ENCODE data around the gene TLE6. TPM values are rescaled to one million over a fixed set of nuclear protein-coding genes. Genes with fewer than 3 reads are reported as not detected.
A peak's percentile ranks its signal among the peaks of the same experiment; 100 is the strongest.
"Not testable (repeated sequence)": the region's sequence is repeated elsewhere in the genome, so short reads cannot be mapped to it uniquely, and the experiment has no call there.

Gene TLE6
- total RNA-seq, 1 donor from 2014 or later = not detected

DNA sequence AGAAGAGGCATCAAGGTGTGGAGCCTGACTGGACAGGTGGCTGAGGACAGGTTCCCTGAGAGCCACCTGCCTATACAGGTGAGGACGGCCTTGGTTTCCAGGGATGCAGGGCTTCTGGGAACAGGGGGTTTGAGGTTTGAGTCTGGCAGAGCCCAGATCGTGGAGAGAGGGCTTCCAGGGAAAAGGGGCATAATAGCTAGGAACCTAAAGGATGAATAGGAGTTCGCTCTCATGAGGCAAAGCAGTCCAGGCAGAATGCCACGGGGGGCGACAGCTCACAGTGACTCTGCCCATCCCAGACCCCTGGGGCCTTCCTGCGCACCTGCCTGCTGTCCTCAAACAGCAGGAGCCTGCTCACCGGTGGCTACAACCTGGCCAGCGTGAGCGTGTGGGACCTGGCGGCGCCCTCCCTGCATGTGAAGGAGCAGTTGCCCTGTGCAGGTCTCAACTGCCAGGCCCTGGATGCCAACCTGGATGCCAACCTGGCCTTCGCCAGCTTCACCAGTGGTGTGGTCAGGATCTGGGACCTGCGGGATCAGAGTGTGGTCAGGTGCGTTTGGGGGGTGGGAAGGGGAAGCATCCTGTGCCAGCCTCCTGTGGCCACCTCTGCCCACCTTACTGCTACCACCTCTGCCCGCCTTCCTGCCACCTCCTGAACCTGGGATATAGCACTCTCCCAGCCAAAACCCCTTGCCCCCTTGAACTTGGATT is 12.0 kb downstream of the TLE6 start:
- peaks cover 6% of the 10 kb centered on the region for H3K27me3 ChIP-seq (ENCODE audit: control insufficient read depth, insufficient read depth, low read length)
- TF ChIP-seq, protein P1, sequence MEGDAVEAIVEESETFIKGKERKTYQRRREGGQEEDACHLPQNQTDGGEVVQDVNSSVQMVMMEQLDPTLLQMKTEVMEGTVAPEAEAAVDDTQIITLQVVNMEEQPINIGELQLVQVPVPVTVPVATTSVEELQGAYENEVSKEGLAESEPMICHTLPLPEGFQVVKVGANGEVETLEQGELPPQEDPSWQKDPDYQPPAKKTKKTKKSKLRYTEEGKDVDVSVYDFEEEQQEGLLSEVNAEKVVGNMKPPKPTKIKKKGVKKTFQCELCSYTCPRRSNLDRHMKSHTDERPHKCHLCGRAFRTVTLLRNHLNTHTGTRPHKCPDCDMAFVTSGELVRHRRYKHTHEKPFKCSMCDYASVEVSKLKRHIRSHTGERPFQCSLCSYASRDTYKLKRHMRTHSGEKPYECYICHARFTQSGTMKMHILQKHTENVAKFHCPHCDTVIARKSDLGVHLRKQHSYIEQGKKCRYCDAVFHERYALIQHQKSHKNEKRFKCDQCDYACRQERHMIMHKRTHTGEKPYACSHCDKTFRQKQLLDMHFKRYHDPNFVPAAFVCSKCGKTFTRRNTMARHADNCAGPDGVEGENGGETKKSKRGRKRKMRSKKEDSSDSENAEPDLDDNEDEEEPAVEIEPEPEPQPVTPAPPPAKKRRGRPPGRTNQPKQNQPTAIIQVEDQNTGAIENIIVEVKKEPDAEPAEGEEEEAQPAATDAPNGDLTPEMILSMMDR (IDR thresholded peaks at IDR 0.05; ENCODE audit: insufficient read depth, low read length, severe bottlenecking) = no peak
- H3K4me3 ChIP-seq (ENCODE audit: low read depth, low read length) = no peak overlapping the region
- no peak for DNase-seq (ENCODE audit: low read depth)
- H3K36me3 ChIP-seq (ENCODE audit: control insufficient read depth, insufficient read depth, low read length) = no peaks in the 10 kb centered on the region
- peak; percentile 60 for FAIRE-seq

DNA sequence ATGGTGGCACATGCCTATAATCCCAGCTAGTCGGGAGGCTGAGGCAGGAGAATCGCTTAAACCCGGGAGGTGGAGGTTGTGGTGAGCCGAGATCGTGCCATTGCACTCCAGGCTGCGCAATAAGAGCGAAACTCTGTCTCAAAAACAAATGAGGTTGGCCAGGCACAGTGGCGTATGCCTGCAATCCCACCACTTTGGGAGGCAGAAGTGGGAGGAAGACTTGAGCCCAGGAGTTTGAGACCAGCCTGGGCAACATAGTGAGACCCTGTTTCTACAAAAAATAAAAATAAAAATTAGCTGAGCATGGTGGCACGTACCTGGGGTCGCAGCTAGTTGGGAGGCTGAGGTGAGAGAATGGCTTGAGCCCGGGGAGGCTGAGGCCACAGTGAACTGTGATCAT is 15.0 kb downstream of the TLE6 start:
- not testable (repeated sequence) for DNase-seq (ENCODE audit: low read depth); H3K4me3 ChIP-seq (ENCODE audit: low read depth, low read length); H3K36me3 ChIP-seq (ENCODE audit: control insufficient read depth, insufficient read depth, low read length); FAIRE-seq; H3K27me3 ChIP-seq (ENCODE audit: control insufficient read depth, insufficient read depth, low read length)

DNA sequence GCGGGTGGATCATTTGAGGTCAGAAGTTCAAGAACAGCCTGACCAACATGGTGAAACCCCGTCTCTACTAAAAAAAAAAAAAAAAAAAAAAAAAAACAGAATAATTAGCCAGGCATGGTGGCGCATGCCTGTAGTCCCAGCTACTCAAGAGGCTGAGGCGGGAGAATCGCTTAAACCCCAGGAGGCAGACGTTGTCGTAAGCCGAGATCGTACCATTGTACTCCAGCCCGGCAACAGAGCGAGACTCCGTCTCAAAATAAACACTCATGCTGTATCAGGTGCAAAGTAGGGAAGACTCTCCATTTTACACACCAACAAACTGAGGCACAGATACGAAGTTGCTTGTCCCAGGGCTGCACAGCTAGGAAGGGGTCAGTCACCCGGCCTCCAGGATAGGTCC is 15.6 kb downstream of the TLE6 start:
- TF ChIP-seq, protein P1 (IDR thresholded peaks at IDR 0.05; ENCODE audit: insufficient read depth, low read length, severe bottlenecking) = no peak
- Histone ChIP-seq H3K36me3 (ENCODE audit: control insufficient read depth, insufficient read depth, low read length) (no peaks in the 10 kb centered on the region), H3K27me3 (ENCODE audit: control insufficient read depth, insufficient read depth, low read length) (no peaks in the 10 kb centered on the region), H3K4me3 (ENCODE audit: low read depth, low read length) (no peak overlapping the region)
- DNase-seq (ENCODE audit: low read depth) (no peak), FAIRE-seq (no peak)

DNA sequence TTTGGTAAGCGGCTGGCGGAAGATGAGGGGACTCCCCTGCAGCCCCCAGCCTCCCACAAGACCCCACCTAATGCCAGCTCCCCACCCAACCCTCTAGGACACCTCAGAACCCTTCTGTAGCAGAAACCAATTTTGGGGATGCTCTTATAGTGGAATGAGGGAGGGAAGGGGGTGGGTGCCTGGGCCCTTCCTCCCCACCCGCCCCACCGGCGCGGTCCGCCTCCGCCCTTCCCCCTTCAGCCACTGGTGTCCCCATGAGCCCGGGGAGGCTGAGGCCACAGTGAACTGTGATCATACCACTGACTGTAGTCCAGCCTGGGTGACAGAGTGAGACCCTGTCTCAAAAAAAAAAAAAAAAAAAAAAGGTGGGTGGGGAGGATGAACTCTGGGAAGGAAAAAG is 16.2 kb downstream of the TLE6 start:
- FAIRE-seq (no peak), DNase-seq (ENCODE audit: low read depth) (no peak)
- no peaks in the 10 kb centered on the region for H3K27me3 ChIP-seq (ENCODE audit: control insufficient read depth, insufficient read depth, low read length)
- TF ChIP-seq, protein P1 (IDR thresholded peaks at IDR 0.05; ENCODE audit: insufficient read depth, low read length, severe bottlenecking) = no peak
- H3K4me3 ChIP-seq (ENCODE audit: low read depth, low read length) = no peak overlapping the region
- no peaks in the 10 kb centered on the region for H3K36me3 ChIP-seq (ENCODE audit: control insufficient read depth, insufficient read depth, low read length)

DNA sequence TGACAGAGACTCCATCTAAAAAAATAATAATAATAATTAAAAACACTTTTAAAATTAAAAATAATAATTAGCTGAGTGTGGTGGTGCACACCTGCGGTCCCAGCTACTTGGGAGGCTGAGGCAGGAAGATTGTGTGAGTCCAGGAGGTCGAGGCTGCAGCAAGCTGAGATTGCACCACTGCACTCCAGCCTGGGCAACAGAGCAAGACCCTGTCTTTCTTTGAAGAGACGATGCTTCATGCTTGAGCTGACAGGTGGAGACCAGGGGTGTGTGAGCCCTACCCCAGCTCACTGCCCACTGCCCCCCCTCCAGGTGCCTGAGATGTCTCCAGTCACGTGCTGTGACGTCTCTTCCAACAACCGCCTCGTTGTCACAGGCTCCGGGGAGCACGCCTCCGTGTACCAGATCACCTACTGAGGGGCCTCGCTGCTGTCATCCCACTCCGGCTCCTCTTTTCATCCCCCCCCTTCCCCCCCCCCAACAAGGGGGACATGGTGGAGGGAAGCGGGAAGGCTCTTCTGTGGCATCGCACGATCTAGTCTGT is 17.3 kb downstream of the TLE6 start:
- H3K4me3 ChIP-seq (ENCODE audit: low read depth, low read length) = no peak overlapping the region
- FAIRE-seq = no peak
- H3K27me3 ChIP-seq (ENCODE audit: control insufficient read depth, insufficient read depth, low read length) = no peaks in the 10 kb centered on the region
- no peak for DNase-seq (ENCODE audit: low read depth)
- TF ChIP-seq, protein P1 (IDR thresholded peaks at IDR 0.05; ENCODE audit: insufficient read depth, low read length, severe bottlenecking) = no peak
- H3K36me3 ChIP-seq (ENCODE audit: control insufficient read depth, insufficient read depth, low read length) = no peaks in the 10 kb centered on the region

- FAIRE-seq (no peak), DNase-seq (ENCODE audit: low read depth) (no peak)
- H3K36me3 ChIP-seq (ENCODE audit: control insufficient read depth, insufficient read depth, low read length) = no peaks in the 10 kb centered on the region
- H3K4me3 ChIP-seq (ENCODE audit: low read depth, low read length) = no peak overlapping the region
- H3K27me3 ChIP-seq (ENCODE audit: control insufficient read depth, insufficient read depth, low read length) = no peaks in the 10 kb centered on the region
- TF ChIP-seq, protein P1 (IDR thresholded peaks at IDR 0.05; ENCODE audit: insufficient read depth, low read length, severe bottlenecking) = no peak
These were observed 20.4 kb downstream of the TLE6 start for GRCh38 chr19:2997720-2998119.

All from bronchial epithelial cell (primary cell).